Right cardiac atrium (tissue), 5 donors: ENCODE results near the gene AKR1A1. TPM values are rescaled to one million over a fixed set of nuclear protein-coding genes. Genes with fewer than 3 reads are reported as not detected.
A peak's percentile ranks its signal among the peaks of the same experiment; 100 is the strongest.

Source experiments
- ATAC-seq, 2 donors: fragments of 200-7000 bp; cut with Tn5 transposase; one replicate each; pipeline versions ENCODE4 v1.8.0 to v1.9.1; 2020; ENCODE audit warnings: moderate library complexity in 2 of 2, mild to moderate bottlenecking in 1 of 2
- DNase-seq, 3 donors: peaks; one replicate each; pipeline ENCODE4 v3.0.0-alpha.2; 2020
- H3K27ac ChIP-seq: one replicate; pipeline ENCODE4 v1.5.1; 2013; ENCODE audit warnings: mild to moderate bottlenecking, low read length, control low read depth, moderate library complexity
- H3K27me3 ChIP-seq: one replicate; pipeline ENCODE4 v1.6.1; 2013; ENCODE audit not compliant: control insufficient read depth, insufficient read depth
- H3K4me1 ChIP-seq: one replicate; pipeline ENCODE4 v1.6.1; 2013; ENCODE audit warnings: low read length; ENCODE audit not compliant: control insufficient read depth, insufficient read depth
- H3K4me3 ChIP-seq: one replicate; pipeline ENCODE4 v1.5.1; 2013; ENCODE audit warnings: low read length, control low read depth
- H3K9me3 ChIP-seq: one replicate; pipeline ENCODE4 v1.6.1; 2013; ENCODE audit warnings: low read length; ENCODE audit not compliant: control insufficient read depth
- WGBS: extraction: QIAGEN DNeasy Blood & Tissue Kit; methylation state at CpG from one replicate; pipeline ENCODE4 v1.1.7; 2013; 5-methylcytosine and 5-hydroxymethylcytosine counted together
- intact Hi-C, 4 donors: fragments of 100-400 bp; cut with DNase I; formaldehyde crosslinking; loops; one replicate each; pipeline versions ENCODE4 v1.11.0 to v1.14.0; 2022 to 2023
- polyA plus RNA-seq: library from polyadenylated mRNA; stranded (reverse); fragments of 200-250 nt; gene quantifications from one replicate; pipeline ENCODE4 v1.2.3, GENCODE V29; 2013
- total RNA-seq, 4 donors: library from RNA; stranded (reverse); fragmentation: NEBNext Ultra II Directional; extraction: Animal tissue kit (Norgen Biotek cat#: 25700); gene quantifications; one replicate each; pipeline ENCODE4 v1.2.1, GENCODE V29; 2021
- donor health status: healthy with polysubstance abuse.
- donor health status: DM: no; HTN: yes; CAD: no.
- donor health status: DM: no; HTN: no; CAD: no.
- donor health status: DM: no; HTN: yes; CAD: no; lungs with severe emphysema.
- donor health status: DM: yes; HTN: yes; CAD: no.

The AKR1A1 gene
- total and polyA plus RNA-seq, 5 donors = 67.3 to 106 (median 88.1) TPM

DNA sequence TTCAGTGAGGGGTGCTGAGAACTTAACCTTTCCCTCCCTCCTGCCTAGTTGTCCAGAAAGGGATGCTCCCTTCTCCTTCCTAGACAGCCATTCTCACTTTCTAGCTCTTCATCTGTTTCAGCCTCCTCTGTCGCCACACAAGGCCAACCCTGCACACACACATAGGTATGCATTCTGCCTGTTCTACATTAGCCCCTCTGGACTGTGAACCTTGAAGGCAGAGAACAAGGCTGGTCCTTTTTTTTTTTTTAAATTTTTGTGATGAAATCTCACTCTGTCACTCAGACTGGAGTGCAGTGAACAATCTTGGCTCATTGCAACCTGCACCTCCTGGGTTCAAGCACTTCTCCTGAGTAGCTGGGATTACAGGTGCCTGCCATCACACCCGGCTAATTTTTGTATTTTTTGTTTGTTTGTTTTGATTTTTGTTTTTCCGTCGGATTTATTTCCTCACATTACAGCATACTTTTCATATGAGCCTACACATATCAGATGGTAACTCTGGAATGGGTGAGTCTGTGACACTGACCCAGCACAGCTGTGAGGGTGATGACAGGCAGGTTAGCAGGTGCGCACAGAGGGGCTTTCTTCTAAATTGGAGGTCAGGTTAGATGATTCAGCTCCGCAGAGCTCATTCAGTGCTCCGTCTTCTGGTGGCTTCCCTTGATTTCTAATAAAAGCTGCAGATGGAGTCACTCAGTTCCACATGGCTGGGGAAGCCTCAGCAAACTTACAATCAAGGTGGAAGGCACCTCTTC lies 4.9 kb upstream of the AKR1A1 start:
- no peak overlapping the region for H3K27ac ChIP-seq
- no peak overlapping the region for H3K4me3 ChIP-seq
- ATAC-seq (no peak), DNase-seq (no peak)
- intact Hi-C loops = no loop called here
- no peaks in the 10 kb centered on the region for H3K4me1 ChIP-seq
- H3K9me3 ChIP-seq = no peaks in the 10 kb centered on the region
- WGBS = 87% methylated on average over 7 of the region's 7 CpGs
- H3K27me3 ChIP-seq = no peaks in the 10 kb centered on the region

DNA sequence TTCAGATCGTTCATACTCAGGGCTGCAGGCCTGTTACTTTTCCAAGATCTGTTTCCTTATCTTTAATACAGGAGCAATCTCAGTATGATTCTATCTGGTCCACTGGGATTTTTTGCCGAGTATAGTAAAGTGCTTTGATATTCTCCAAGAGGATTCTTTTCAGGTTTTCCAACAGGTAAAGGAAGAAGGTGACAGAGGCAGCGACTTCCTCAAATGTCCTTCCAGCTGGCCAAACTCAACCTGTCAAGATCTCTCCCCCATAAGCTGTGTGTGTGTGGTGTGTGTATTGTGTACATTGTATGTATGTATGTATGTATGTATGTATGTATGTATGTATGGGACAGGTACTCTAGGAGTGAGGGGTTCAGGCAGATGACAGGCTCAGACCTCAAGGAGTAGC lies 1.1 kb downstream of the AKR1A1 start:
- intact Hi-C loops = no loop called here
- no peak for DNase-seq
- Histone ChIP-seq H3K9me3 (no peaks in the 10 kb centered on the region), H3K27ac (no peak overlapping the region), H3K27me3 (no peaks in the 10 kb centered on the region), H3K4me3 (peak overlapping the region; percentile 70), H3K4me1 (no peaks in the 10 kb centered on the region)
- no peak for ATAC-seq
- WGBS = 19% methylated on average over 3 of the region's 3 CpGs

GRCh38 chr1:45552331-45552730 lies 1.7 kb downstream of the AKR1A1 start:
- Histone ChIP-seq H3K27me3 (no peaks in the 10 kb centered on the region), H3K9me3 (no peaks in the 10 kb centered on the region), H3K4me1 (no peaks in the 10 kb centered on the region), H3K27ac (no peak overlapping the region), H3K4me3 (no peak overlapping the region)
- DNase-seq = no peak
- WGBS = 79% methylated on average over 1 of the region's 1 CpG
- ATAC-seq = no peak
- intact Hi-C loops = no loop called here

GRCh38 chr1:45554198-45554597 lies 3.6 kb downstream of the AKR1A1 start:
- no peaks in the 10 kb centered on the region for H3K4me1 ChIP-seq
- H3K27ac ChIP-seq = no peak overlapping the region
- no peak overlapping the region for H3K4me3 ChIP-seq
- WGBS = 83% methylated on average over 6 of the region's 6 CpGs
- H3K9me3 ChIP-seq = no peaks in the 10 kb centered on the region
- intact Hi-C loops = no loop called here
- no peak for ATAC-seq
- no peaks in the 10 kb centered on the region for H3K27me3 ChIP-seq
- DNase-seq = no peak

GRCh38 chr1:45557422-45557944 lies 6.9 kb downstream of the AKR1A1 start:
- intact Hi-C loops = loop anchor here in 1 of 4 donors (5.0 kb wide), 1 partner anchor 45 kb away; no protein-coding TSS in a partner anchor

GRCh38 chr1:45563843-45564242 lies 13.2 kb downstream of the AKR1A1 start:
- no peak for DNase-seq
- intact Hi-C loops = loop anchor here in 1 of 4 donors (10.0 kb wide), 1 partner anchor 49 kb away; no protein-coding TSS in a partner anchor
- Histone ChIP-seq H3K27ac (no peak overlapping the region), H3K9me3 (no peaks in the 10 kb centered on the region), H3K27me3 (no peaks in the 10 kb centered on the region), H3K4me1 (peaks cover 2% of the 10 kb centered on the region), H3K4me3 (no peak overlapping the region)
- no peak for ATAC-seq
- 76% methylated on average over 2 of the region's 2 CpGs for WGBS

More at GRCh38 chr1:45557422-45557944, 6.9 kb downstream of the AKR1A1 start:
- no peak for ATAC-seq
- 51% methylated on average over 3 of the region's 3 CpGs for whole genome bisulfite sequencing
- Histone ChIP-seq H3K27ac (no peak overlapping the region), H3K27me3 (no peaks in the 10 kb centered on the region), H3K9me3 (no peaks in the 10 kb centered on the region), H3K4me3 (no peak overlapping the region), H3K4me1 (no peaks in the 10 kb centered on the region)
- no peak for DNase-seq

DNA sequence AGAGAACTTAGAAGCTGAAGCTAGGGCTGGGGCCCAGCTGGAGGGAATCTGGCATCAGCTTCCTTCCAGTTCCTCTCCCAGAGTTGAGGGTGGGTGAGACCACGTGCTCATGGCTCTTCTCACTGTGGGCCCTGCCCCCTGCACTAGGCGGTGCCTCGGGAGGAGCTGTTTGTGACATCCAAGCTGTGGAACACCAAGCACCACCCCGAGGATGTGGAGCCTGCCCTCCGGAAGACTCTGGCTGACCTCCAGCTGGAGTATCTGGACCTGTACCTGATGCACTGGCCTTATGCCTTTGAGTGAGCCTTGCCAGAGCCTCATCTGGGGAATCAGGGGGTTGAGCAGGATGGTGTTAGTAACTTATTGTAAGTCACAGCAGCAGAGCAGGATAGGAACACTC lies 16.1 kb downstream of the AKR1A1 start:
- DNase-seq = peak; percentile 79 to 91 (median 91)
- WGBS = 18% methylated on average over 5 of the region's 5 CpGs
- peak; percentile 95 to 96 for ATAC-seq
- intact Hi-C loops = loop anchor here in 3 of 4 donors (5.0 to 10.0 kb wide), 3 partner anchors 52 to 209 kb away; no protein-coding TSS in a partner anchor
- H3K4me3 ChIP-seq = no peak overlapping the region
- H3K27ac ChIP-seq = no peak overlapping the region
- H3K27me3 ChIP-seq = no peaks in the 10 kb centered on the region
- H3K9me3 ChIP-seq = no peaks in the 10 kb centered on the region
- peaks cover 2% of the 10 kb centered on the region for H3K4me1 ChIP-seq

- ATAC-seq = no peak
- Histone ChIP-seq H3K27me3 (no peaks in the 10 kb centered on the region), H3K4me1 (peaks cover 2% of the 10 kb centered on the region), H3K4me3 (no peak overlapping the region), H3K9me3 (no peaks in the 10 kb centered on the region), H3K27ac (no peak overlapping the region)
- no peak for DNase-seq
- WGBS = 89% methylated on average over 7 of the region's 7 CpGs
- intact Hi-C loops = loop anchor here in 3 of 4 donors (5.0 to 10.0 kb wide), 3 partner anchors 53 to 211 kb away; no protein-coding TSS in a partner anchor
Measured at GRCh38 chr1:45567911-45568310, 17.3 kb downstream of the AKR1A1 start.

DNA sequence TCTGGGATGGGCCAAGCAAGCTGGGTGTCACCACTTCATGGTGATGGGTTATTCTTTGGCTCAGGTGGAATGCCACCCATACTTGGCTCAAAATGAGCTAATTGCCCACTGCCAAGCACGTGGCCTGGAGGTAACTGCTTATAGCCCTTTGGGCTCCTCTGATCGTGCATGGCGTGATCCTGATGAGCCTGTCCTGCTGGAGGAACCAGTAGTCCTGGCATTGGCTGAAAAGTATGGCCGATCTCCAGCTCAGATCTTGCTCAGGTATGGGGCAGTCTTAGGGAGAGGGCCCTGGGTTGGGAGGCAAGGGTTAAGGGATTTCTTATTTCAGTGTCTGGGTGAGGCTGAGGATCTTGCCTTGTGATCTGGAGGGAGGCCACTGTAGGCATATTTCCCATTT lies 17.8 kb downstream of the AKR1A1 start:
- H3K27me3 ChIP-seq = no peaks in the 10 kb centered on the region
- peaks cover 2% of the 10 kb centered on the region for H3K4me1 ChIP-seq
- intact Hi-C loops = loop anchor here in 3 of 4 donors (5.0 to 10.0 kb wide), 3 partner anchors 54 to 211 kb away; no protein-coding TSS in a partner anchor
- ATAC-seq (no peak), DNase-seq (no peak)
- H3K9me3 ChIP-seq = no peaks in the 10 kb centered on the region
- WGBS = 72% methylated on average over 4 of the region's 4 CpGs
- H3K4me3 ChIP-seq = no peak overlapping the region
- H3K27ac ChIP-seq = no peak overlapping the region

GRCh38 chr1:45569571-45569961 lies 18.9 kb downstream of the AKR1A1 start:
- H3K27ac ChIP-seq = no peak overlapping the region
- no peaks in the 10 kb centered on the region for H3K9me3 ChIP-seq
- 40% methylated on average over 4 of the region's 4 CpGs for WGBS

GRCh38 chr1:45569962-45570581 lies 19.4 kb downstream of the AKR1A1 start:
- 16% methylated on average over 8 of the region's 8 CpGs for WGBS
- intact Hi-C loops = loop anchor here (2.0 to 10.0 kb wide), 8 partner anchors 53 to 215 kb away; no protein-coding TSS in a partner anchor
- DNase-seq (peak; percentile 57 to 81 (median 78)), ATAC-seq (peak; percentile 60 to 68)
- Histone ChIP-seq H3K4me3 (no peak overlapping the region), H3K4me1 (peaks cover 2% of the 10 kb centered on the region), H3K27ac (no peak overlapping the region), H3K27me3 (no peaks in the 10 kb centered on the region), H3K9me3 (no peaks in the 10 kb centered on the region)

More at GRCh38 chr1:45569571-45569961, 18.9 kb downstream of the AKR1A1 start:
- H3K4me3 ChIP-seq = no peak overlapping the region
- intact Hi-C loops = loop anchor here in 3 of 4 donors (5.0 to 10.0 kb wide), 3 partner anchors 55 to 212 kb away; no protein-coding TSS in a partner anchor
- peaks cover 2% of the 10 kb centered on the region for H3K4me1 ChIP-seq
- DNase-seq (no peak), ATAC-seq (no peak)
- H3K27me3 ChIP-seq = no peaks in the 10 kb centered on the region
